Activated CD4-positive, alpha-beta T cell treated with anti-CD3 and anti-CD28 coated beads for 24 hours (primary cell): Measurements from ENCODE around the gene DACH1.

ENCODE experiments used
- DNase-seq, 2 donors: peaks; one replicate each; pipeline ENCODE4 v3.0.0-alpha.2; 2020; ENCODE audit warnings: low read depth in 2 of 2

DACH1 gene

GRCh38 chr13:71587193-71587592 is 279.8 kb downstream of the DACH1 start:
- DNase-seq, result no peak

DNA sequence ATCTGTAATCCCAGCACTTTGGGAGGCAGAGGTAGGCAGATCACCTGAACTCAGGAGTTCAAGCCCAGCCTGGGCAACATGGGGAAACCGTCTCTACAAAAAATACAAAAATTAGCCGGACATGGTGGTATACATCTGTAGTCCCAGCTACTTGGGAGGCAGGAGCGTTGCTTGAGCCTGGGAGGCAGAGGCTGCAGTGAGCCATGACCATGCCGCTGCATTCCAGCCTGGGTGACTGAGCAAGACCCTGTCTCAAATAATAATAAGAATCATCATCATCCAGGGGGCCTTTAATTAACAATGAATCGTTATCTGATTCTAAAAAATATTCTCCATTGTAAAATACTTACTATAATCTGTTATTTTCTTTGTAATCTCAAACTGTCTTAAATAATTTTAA is 283.4 kb downstream of the DACH1 start:
- no peak for DNase-seq

DNA sequence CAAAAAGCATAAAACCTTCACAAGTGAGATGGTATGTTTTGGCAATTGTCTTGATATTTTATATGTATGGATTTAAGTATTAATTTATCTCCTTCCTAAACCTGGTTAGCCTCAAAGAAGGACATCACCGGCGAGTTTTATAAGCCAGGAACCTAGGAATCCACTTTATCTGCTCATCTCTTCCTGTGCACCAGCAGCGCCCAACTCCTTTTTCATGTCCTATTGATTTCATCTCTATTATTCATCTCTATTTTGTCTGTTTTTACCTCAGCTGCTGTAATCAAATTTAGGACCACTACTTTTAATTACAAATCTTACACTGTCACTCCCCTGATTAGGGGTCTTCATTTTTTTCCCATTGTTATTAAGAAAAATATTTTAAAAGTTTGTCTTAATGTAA is 286.4 kb downstream of the DACH1 start:
- DNase-seq, result no peak

DNA sequence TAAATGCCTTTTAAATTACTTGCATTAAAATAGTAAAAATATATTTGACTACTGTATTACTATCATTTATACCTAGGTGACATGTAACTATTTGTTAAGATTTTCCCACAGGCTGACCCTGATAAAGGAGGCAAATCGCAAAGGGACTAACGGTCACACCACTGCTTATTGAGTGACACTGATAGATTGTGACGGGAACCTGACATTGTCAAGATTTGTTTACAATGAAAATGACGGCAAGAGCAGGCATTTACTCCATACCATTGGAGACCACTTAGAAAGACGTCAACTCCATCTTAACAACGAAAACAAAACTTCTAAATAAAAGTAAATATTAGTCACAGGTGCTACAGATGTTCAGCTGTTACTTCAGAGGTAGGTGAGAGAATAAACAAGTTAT is 289.0 kb downstream of the DACH1 start:
- DNase-seq, result no peak

DNA sequence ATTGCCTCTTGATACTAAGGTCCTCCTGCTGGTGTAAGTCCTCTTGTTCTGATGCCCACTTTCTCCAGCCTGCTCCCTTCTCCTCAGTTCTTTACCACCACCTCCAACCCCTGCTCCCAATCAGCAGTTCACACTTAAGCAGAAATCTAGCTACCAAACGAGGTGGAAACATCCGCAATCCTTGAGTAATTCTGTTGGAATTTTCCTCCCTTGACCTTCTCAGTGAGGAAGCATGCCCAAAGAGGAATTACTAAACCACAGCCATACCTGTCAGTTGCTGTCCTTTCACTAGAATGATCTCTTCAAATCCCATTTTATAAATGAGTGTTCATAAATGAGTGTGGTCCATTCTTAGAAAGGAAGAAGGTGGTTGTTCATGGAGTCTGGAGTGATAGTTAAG is 289.9 kb downstream of the DACH1 start:
- no peak for DNase-seq

- DNase-seq, result no peak
Observed at GRCh38 chr13:71576571-71576970, 290.4 kb downstream of the DACH1 start.

- no peak for DNase-seq
Observed at GRCh38 chr13:71546881-71547280, 320.1 kb downstream of the DACH1 start.

DNA sequence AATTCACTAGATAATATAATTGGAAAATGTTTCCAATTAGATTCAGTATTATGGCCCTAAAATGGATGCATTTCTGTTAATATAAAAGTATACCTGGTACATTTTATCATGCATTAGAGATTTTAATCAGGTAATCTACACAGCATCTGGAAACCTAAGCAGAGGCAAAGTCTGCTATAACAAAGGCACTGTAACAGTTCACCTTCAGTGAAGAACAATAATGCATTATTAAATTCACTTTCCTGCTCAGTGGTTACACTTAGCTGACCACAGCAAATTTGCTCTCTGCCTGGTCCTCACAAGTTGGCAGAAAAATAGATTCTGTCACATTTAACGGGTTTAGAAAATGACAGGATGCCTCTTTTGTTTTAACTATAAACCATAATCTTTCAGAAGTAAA is 326.9 kb downstream of the DACH1 start:
- no peak for DNase-seq

DNA sequence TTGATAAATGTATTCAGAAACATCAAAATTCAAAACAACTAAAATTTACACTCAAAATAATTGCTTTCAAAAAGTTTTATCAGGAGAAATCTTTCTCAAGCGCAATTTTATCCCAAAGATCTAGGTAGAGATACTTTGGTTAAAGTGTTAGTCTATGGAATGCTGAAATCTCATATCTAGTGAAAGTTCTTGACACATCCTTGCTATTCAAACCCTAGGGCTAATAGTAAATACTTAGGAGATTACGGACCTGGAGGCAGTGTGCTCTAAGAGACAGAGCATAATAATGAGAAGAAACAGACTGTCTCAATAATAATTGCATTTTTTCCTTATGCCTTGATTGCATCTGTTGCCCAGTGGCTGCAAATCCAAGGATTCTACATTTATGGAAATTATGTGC is 330.8 kb downstream of the DACH1 start:
- DNase-seq, result no peak

GRCh38 chr13:71524613-71525304 is 342.2 kb downstream of the DACH1 start:
- DNase-seq, result no peak

- no peak for DNase-seq
Observed at GRCh38 chr13:71524245-71524612, 342.8 kb downstream of the DACH1 start.

DNA sequence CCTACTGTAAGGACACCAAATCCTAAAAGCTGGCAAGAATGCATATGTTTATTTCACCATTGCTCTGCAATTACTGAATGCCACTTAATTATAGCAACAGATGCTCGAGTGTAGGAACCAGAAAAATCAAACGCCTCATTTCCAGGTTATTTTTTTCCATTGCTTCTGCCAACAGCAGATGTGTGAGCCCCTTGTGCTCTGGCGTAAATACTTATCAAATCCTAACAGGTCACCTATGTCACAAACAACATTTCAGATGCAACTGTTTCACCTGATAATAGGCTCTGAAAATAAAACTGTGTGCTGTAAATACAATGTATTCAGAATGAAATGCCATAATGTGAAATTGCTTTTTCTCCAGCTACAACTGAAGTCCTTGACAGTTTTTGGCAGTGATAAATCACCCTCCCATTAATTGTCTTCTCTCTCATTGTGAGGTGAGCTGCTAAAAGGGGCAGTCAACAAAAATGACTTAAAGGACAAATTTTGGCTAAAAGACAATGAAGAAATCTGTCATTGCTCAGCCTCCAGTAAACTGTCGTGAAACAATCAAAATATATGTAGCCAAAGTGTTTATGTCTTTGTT is 344.0 kb downstream of the DACH1 start:
- DNase-seq, result no peak

- no peak for DNase-seq
Observed at GRCh38 chr13:71517004-71517403, 350.0 kb downstream of the DACH1 start.

GRCh38 chr13:71516521-71516920 is 350.5 kb downstream of the DACH1 start:
- no peak for DNase-seq

DNA sequence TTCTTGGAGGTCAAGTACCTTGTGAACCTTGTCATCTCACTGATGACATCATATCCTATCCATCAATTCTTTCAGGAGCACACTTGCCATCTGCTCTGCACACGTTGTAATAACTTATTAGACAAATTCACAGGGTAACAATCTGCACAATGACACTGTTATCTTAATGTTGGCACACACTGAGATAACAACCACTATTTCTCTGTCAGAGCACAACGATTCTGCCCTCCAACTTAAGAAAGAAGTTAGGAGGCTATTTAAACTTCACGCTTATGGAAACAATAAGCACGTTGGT is 351.3 kb downstream of the DACH1 start:
- no peak for DNase-seq

GRCh38 chr13:71514900-71515743 is 351.9 kb downstream of the DACH1 start:
- DNase-seq, result no peak

DNA sequence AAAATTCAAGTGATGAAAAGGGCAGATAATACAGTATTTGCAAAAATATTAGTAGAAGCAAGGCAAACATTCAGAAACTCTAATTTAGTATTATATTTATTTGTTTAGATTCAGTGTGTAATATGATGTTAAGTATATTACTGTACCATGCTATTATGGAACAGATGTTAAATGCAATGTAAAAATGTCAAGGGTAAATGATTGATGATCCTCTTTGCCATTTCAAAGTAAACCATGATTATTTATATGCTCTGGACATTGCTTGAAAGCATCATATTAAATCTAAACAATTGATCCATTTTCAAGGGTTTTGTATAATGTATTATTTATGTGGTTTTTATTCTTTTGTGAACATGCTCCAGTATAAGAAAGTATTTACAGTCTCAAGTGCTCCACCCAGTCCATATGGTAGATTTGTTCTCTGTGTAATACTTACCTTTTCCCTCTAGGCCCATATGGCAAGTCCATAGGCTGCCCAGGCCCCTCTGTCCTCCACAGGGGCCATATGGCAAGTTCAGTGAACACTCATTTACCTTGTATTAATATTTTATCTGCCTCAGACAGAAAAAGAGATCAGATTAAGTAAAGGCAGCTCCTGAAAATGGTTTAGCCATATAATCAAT is 353.5 kb downstream of the DACH1 start:
- no peak for DNase-seq

GRCh38 chr13:71503781-71504180 is 363.2 kb downstream of the DACH1 start:
- no peak for DNase-seq

GRCh38 chr13:71499944-71500514 is 367.0 kb downstream of the DACH1 start:
- no peak for DNase-seq

DNA sequence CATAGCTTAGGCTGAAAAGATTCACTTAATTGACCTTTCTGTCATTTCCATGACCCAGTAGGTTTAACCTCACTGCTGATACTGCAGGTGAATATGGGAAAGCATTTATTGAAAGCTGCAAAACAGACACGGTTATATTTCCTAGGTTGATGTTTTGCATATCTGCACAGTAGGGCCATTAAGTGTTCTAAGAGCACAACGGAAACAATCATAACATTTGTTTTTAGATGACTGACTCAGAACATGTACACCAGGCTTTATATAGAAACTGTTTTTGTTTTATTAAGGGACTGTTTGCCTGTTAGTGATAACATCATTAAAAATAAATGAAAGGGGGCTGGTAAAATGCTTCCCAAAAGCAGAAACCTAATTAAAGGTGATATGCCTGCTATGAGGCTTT is 367.8 kb downstream of the DACH1 start:
- no peak for DNase-seq

DNA sequence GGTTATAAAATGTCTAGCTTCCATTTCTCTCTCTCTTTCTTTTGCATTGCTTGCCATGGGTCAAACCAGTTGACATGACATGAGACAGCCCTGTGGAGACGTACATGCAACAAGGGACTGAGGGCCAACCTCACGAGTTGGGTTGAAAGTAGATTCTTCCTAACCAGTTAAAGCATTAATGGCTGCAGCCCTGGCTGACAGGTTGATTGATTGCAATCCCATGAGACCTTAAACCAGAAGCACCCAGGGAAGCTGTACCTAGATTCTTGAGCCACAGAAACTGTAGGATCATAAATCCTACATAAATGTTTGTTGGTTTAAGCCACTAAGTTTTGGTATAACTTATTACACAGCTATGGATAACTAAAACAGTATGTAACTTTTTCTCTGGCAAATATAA is 373.8 kb downstream of the DACH1 start:
- DNase-seq, result no peak

GRCh38 chr13:71492346-71492871 is 374.6 kb downstream of the DACH1 start:
- no peak for DNase-seq
